ENCODE results near the gene PAN2. TPM values are rescaled to one million over a fixed set of nuclear protein-coding genes. Genes with fewer than 3 reads are reported as not detected.

PAN2 gene
- polyA plus RNA-seq, 3 donors, result 8.8 to 120 (median 16.0) TPM

DNA sequence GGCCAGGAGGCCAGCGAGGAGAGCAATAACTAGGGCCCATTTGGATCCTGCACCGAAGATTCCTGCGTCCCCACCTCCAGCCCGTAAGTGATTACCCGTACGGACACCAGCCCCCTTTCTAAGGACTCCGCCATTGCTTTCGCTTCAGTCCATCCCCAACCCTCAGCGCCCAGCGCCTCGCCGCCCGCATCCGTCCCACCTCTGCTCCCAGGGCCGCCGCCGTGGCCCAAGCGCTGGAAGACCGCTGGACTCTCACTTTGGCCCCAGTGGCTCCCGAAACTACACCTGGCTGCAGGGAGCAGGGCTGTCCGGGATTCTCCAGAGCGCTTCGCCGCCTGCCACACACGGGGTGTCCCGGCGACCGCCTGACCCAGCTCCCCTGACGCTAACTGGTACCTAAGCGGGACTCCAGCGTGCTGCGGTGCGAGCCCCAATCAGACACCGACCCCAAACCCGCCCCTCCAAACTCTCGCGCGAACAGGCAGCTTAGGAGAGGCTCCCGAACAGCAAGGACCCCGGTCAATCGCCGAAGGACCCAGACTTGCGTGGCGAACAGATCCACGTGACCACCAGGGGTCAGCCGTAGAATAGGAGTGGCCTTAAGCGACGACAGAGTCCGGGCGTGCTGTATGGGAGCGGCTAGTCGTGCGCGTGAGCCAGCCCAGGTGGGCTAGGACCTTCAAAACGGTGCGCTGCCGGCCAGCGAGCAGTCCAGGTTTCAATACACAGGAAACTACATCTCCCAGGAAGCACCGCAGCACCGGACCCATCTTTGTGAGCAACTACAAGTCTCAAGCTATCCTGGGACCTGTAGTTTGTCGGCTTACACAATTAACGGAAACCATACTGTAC is 18.0 kb downstream of the PAN2 start, which contains the start of gene CNPY2:
CNPY2 (minus strand) TSS at position 367 of the 852 bp plus-strand sequence. CDS start 771 bp downstream, outside the sequence.
- Mint-ChIP-seq H3K4me1 (peaks cover 19% of the 10 kb centered on the region), H3K27me3 (ENCODE audit: low read depth in 3 of 3) (no peaks in the 10 kb centered on the region), H3K36me3 (peaks cover 25 to 49% of the 10 kb centered on the region in 2 donors), H3K27ac (peak within 1 kb of the TSS; percentile 98 to 100 (median 98)), H3K4me3 (peak within 1 kb of the TSS; percentile 96 to 97), H3K9me3 (peaks cover 0 to 1% (median 0%) of the 10 kb centered on the region in 7 donors)
- Histone ChIP-seq H3K27ac (ENCODE audit: low read depth in 1 of 2, low read length in 2 of 2) (peak within 1 kb of the TSS; percentile 91 to 98), H3K4me1 (ENCODE audit: control insufficient read depth in 1 of 2, insufficient read depth in 2 of 2, low read length in 2 of 2) (peaks cover 14 to 20% of the 10 kb centered on the region in 2 donors), H3K9me3 (replicated peaks in 1 of 2; ENCODE audit: control insufficient read depth in 1 of 2, insufficient read depth in 1 of 2, low read length in 2 of 2) (no peaks in the 10 kb centered on the region), H3K36me3 (replicated peaks in 1 of 2; ENCODE audit: control insufficient read depth in 1 of 2, insufficient read depth in 2 of 2, low read length in 2 of 2) (peaks cover 17 to 34% of the 10 kb centered on the region in 2 donors), H3K27me3 (ENCODE audit: control insufficient read depth in 2 of 2, insufficient read depth in 2 of 2, low read length in 2 of 2) (no peaks in the 10 kb centered on the region), H3K9ac (ENCODE audit: insufficient read depth, low read length, poor library complexity, severe bottlenecking) (peak within 1 kb of the TSS; percentile 89), H2AFZ (ENCODE audit: insufficient read depth, low read depth, low read length, poor library complexity, severe bottlenecking) (peak within 1 kb of the TSS; percentile 96), H3K4me3 (replicated peaks in 1 of 3; ENCODE audit: low read depth in 2 of 3, low read length in 3 of 3) (peak within 1 kb of the TSS; percentile 59 to 96 (median 95)), H4K20me1 (ENCODE audit: insufficient read depth, low read length) (no peaks in the 10 kb centered on the region), H3K4me2 (replicated peaks; ENCODE audit: extremely low read depth, low read length, poor library complexity, severe bottlenecking) (peak within 1 kb of the TSS; percentile 93), H3K79me2 (ENCODE audit: insufficient read depth, low read length) (peaks cover 13% of the 10 kb centered on the region)
- TF ChIP-seq, protein P1, sequence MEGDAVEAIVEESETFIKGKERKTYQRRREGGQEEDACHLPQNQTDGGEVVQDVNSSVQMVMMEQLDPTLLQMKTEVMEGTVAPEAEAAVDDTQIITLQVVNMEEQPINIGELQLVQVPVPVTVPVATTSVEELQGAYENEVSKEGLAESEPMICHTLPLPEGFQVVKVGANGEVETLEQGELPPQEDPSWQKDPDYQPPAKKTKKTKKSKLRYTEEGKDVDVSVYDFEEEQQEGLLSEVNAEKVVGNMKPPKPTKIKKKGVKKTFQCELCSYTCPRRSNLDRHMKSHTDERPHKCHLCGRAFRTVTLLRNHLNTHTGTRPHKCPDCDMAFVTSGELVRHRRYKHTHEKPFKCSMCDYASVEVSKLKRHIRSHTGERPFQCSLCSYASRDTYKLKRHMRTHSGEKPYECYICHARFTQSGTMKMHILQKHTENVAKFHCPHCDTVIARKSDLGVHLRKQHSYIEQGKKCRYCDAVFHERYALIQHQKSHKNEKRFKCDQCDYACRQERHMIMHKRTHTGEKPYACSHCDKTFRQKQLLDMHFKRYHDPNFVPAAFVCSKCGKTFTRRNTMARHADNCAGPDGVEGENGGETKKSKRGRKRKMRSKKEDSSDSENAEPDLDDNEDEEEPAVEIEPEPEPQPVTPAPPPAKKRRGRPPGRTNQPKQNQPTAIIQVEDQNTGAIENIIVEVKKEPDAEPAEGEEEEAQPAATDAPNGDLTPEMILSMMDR (IDR thresholded peaks at IDR 0.05), result no peak
- DNase-seq, result peak; percentile 87 to 93 (median 92)
- under 1% methylated on average over 55 of the region's 62 CpGs for WGBS (ENCODE audit: insufficient coverage)
- intact Hi-C loops (cut with micrococcal nuclease), result loop anchor here (2.0 to 5.0 kb wide), 3 partner anchors 15 to 46 kb away; partner anchors contain the start of genes APOF (in 2 of the 2), STAT2 (in 2 of the 2), CS (in 1 of the 2) and PAN2 (in 1 of the 2)

DNA sequence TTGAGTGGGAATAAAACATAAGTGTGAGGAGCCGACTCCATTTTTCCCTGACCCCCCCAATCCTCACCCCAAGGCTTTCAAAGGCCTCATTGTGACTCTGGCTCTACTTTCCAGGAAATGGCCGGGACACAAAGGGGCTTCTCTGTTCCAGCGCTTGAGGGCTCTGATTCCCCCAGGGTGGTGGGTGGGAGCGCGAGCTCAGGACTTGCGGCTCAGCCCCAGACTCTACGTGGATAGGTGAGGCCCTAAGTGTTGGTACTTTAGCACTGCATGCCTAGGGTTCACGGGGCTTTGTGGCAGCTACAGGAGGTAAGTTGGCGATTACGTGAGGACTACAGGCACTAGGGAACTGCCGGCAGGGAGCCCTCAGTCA is 18.6 kb downstream of the PAN2 start:
- H3K9me3 ChIP-seq (replicated peaks in 1 of 2; ENCODE audit: control insufficient read depth in 1 of 2, insufficient read depth in 1 of 2, low read length in 2 of 2), result no peaks in the 10 kb centered on the region
- Mint-ChIP-seq H3K4me1 (peaks cover 18% of the 10 kb centered on the region), H3K27ac (peak overlapping the region; percentile 98 to 100 (median 98)), H3K4me3 (peak overlapping the region; percentile 96 to 97), H3K27me3 (ENCODE audit: low read depth in 3 of 3) (no peaks in the 10 kb centered on the region), H3K36me3 (peaks cover 31 to 49% of the 10 kb centered on the region in 2 donors), H3K9me3 (peaks cover 0 to 1% (median 0%) of the 10 kb centered on the region in 7 donors)
- H3K9ac ChIP-seq (ENCODE audit: insufficient read depth, low read length, poor library complexity, severe bottlenecking), result peak overlapping the region; percentile 89
- H2AFZ ChIP-seq (ENCODE audit: insufficient read depth, low read depth, low read length, poor library complexity, severe bottlenecking), result peak overlapping the region; percentile 96
- intact Hi-C loops (cut with micrococcal nuclease), result loop anchor here (2.0 to 5.0 kb wide), 2 partner anchors 14 to 47 kb away; partner anchors contain the start of genes APOF (in 2 of the 2), STAT2 (in 2 of the 2) and CS (in 1 of the 2)
- H3K27ac ChIP-seq (ENCODE audit: low read depth in 1 of 2, low read length in 2 of 2), result peak overlapping the region; percentile 91 to 98
- TF ChIP-seq, protein P1 (IDR thresholded peaks at IDR 0.05), result no peak
- peaks cover 14 to 16% of the 10 kb centered on the region in 2 donors for H3K4me1 ChIP-seq (ENCODE audit: control insufficient read depth in 1 of 2, insufficient read depth in 2 of 2, low read length in 2 of 2)
- H3K27me3 ChIP-seq (ENCODE audit: control insufficient read depth in 2 of 2, insufficient read depth in 2 of 2, low read length in 2 of 2), result no peaks in the 10 kb centered on the region
- H3K4me2 ChIP-seq (replicated peaks; ENCODE audit: extremely low read depth, low read length, poor library complexity, severe bottlenecking), result peak overlapping the region; percentile 93
- 1% methylated on average over 10 of the region's 11 CpGs for WGBS (ENCODE audit: insufficient coverage)
- H4K20me1 ChIP-seq (ENCODE audit: insufficient read depth, low read length), result no peaks in the 10 kb centered on the region
- DNase-seq, result no peak
- H3K36me3 ChIP-seq (replicated peaks in 1 of 2; ENCODE audit: control insufficient read depth in 1 of 2, insufficient read depth in 2 of 2, low read length in 2 of 2), result peaks cover 22 to 40% of the 10 kb centered on the region in 2 donors
- H3K79me2 ChIP-seq (ENCODE audit: insufficient read depth, low read length), result peaks cover 13% of the 10 kb centered on the region
- peak overlapping the region; percentile 59 to 96 (median 95) for H3K4me3 ChIP-seq (replicated peaks in 1 of 3; ENCODE audit: low read depth in 2 of 3, low read length in 3 of 3)

Data from CD14-positive monocyte (primary cell).